GM21528 (cell line): ENCODE results near the gene STAT3.
"Not testable (repeated sequence)": the region's sequence is repeated elsewhere in the genome, so short reads cannot be mapped to it uniquely, and the experiment has no call there.

ENCODE experiments used
- ATAC-seq: cut with Tn5 transposase; IDR thresholded peaks from one replicate; pipeline ENCODE4 v1.9.1; 2021; ENCODE audit warnings: mild to moderate bottlenecking, moderate library complexity; ENCODE audit not compliant: unreplicated experiment, low FRiP score

STAT3 gene

DNA sequence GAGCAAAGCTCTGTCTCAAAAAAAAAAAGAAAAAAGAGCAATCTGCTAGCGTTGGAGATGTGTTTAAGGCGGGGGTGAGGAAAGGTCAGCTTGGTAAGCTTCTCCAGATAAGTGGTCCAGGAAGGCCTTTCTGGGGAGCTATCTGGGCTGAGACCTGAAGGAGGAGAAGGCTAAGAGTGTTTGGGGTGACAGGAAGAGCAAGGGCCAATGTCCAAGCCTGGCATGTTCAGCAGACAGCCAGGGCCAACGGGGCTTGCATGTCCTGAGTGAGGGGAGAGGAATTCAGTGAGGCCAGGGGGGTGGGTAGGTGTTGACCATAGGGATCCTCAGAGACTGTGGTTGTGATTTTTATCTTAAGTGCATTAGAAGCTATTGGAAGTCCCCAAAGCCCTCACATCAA, 84.5 kb downstream of the STAT3 start:
- no peak for ATAC-seq

DNA sequence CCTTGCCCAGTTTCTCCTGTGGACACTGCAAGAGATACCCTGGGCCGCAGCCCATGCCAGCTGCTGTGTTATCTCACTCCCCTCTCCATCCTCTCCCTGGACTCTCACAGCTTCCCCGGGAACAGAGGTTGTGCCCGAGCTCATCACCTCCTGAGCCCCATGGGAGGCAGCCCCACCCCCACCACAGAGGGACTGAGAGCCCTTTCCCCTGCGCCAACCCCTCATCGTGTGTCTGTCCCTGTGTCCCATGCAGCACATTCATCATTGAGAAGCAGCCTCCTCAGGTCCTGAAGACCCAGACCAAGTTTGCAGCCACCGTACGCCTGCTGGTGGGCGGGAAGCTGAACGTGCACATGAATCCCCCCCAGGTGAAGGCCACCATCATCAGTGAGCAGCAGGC, 87.2 kb downstream of the STAT3 start:
- no peak for ATAC-seq

DNA sequence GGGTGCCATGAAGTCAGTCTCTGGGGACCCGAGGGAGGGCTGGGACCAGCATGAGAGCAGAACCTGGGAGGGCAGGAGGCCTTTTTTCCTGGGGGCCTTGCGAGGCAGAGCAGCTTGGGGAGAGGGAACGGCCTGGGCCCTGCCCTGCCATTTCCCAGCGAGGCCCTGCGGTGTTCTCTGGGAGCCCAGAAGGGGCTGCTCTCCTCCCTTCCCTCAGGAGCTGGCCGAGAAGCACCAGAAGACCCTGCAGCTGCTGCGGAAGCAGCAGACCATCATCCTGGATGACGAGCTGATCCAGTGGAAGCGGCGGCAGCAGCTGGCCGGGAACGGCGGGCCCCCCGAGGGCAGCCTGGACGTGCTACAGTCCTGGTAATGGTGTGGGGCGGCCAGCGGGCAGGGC, 88.3 kb downstream of the STAT3 start:
- ATAC-seq: not testable (repeated sequence)

DNA sequence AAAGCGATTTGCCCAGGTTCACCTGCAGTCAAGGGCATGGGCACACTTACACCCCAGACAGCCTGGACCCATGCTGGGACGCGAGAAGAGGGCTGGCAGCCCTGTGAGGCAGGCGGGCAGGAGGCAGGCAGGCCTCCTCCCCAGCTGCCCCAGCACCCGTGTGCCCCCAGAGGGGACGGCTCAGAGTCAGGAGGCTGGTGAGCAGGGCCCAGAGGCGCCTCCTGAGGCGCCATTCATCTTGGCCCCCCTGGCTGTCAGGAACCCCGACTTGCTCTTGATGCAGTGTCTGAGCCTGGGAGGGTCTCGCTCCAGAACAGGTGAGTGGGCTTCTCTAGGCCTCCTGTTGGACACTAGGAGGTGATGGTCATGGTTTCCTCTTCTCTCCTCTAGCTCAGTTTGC, 88.9 kb downstream of the STAT3 start:
- not testable (repeated sequence) for ATAC-seq

DNA sequence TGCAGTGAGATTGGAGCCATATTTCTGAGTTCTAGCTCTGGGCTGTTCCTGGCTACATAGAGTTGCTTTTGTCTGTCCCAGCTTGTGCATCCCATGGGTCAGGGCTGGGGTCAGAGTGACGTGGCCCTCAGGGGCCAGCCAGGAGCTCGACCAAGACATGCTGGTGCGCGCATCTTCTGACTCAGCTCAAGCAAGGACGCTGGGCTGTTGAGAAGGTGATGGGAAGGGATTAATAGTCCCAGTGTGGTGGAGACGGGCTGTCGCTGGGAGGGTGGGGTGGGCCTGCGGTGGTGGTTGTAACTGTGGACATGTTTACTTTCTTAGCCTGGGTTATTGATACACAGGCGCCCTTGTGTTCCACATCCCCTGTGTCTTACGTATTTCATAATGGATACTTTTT, 90.5 kb downstream of the STAT3 start:
- not testable (repeated sequence) for ATAC-seq

DNA sequence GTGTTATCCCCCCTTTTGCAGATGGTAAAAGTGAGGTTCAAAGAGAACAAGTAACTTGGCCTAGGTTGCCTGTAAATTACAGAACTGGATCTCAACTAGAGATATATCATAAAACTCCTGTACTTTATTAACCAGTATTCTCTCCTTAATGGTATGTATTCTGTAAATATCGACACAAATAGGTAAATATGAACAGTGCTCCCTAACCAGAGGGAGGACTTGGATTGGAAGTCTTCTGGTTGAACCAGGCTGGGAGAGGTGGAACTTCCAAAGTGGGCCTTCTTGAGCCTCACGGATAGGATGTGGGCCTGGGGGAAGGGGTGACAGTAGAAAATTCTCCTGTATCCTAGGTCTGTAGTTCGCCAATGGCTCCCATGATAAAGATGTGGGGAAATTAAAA, 92.2 kb downstream of the STAT3 start:
- ATAC-seq: no peak

DNA sequence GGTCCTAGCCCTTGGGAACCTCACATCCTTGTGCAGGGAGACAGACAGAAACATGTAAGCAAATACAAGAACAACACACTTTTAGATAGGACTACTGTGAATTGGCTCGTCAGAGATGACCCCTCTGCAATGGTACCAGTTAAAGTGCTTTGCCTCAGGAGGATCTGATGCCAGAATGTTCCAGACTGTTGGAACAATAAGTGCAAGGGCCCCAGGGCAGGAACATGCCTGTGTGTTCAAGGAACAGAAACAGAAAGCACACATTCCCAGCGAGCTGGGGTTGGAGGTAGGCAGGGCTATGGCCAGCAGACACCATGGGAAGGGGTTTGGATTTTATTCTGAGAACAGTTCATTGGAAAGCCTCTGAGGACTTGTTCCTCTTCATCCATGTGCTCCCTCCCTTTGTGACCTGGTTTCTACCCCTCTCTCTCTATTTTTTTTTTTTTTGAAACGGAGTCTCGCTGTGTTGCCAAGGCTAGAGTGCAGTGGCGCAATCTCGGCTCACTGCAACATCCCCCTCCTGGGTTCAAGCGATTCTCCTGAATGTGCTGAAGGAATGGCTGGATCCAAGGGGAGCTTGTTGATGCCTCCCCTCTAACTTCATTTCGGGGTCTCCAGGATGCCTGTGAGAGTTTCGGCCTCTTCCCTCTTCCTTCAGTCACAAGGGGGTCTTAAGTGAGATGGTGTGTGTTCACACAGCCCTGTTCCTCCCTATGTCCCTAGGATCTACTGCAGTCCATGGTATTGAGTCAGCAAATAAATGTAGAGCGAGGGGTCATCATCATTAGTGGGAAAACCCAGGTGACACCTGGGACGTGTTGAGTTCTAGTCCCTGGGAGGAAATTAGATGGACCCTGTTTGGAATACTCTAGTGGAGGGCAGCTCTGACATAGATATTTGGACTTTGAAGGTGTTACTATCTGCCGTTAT, 93.5 kb downstream of the STAT3 start:
- no peak for ATAC-seq

DNA sequence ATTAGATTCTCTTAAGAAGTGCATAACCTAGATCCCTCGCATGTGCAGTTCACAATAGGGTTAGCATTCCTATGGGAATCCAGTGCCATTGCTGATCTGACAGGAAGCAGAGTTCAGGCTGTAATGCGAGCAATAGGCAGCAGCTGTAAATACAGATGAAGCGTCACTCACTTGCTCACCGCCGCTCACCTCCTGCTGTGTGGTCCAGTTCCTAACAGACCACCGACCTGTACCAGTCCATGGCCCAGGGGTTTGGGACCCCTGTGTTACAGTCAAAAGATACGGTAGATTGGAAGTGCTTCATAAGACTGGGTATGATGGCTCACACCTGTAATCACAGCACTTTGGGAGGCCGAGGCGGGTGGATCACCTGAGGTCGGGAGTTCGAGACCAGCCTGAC, 97.1 kb downstream of the STAT3 start:
- ATAC-seq: no peak

DNA sequence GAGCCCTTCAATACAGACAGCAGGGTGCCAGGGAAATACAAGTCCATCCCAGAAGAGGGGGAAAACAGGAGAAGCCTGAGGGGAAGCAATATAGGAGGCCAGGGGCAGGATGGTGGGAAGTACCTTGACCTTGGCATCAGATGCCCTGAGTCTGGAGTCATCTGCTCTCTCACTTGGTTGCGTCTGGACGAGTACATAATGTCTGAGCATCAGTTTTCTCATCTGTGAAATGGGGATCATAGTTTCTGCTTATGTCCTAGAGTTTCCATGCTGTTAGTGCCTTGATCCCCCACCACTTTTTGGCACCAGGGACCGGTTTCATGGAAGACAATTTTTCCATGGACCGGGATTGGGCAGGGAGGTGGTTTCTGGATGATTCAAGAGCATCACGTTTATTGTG, 97.7 kb downstream of the STAT3 start:
- no peak for ATAC-seq

DNA sequence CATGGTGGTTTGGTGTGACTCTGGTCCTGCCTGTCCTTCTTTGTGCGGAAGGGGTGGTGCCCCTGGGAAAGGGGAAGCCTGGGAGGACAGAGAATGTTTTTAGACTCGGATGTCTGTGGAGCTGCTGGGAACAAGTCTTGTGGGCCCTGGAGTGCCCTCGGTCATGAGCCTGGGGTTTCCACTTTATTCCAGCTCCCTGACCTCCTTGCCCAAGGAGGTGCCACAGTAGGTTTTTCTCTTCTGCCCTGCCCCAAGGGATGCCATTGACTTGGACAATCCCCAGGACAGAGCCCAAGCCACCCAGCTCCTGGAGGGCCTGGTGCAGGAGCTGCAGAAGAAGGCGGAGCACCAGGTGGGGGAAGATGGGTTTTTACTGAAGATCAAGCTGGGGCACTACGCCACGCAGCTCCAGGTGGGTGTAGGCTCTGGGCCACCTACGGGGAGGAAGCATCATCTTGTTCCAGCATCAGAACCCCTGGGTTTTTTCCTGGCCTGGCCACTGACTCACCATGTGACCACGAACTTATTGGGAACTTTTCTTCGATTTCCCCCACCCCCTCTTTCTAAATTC, 98.5 kb downstream of the STAT3 start:
- no peak for ATAC-seq

DNA sequence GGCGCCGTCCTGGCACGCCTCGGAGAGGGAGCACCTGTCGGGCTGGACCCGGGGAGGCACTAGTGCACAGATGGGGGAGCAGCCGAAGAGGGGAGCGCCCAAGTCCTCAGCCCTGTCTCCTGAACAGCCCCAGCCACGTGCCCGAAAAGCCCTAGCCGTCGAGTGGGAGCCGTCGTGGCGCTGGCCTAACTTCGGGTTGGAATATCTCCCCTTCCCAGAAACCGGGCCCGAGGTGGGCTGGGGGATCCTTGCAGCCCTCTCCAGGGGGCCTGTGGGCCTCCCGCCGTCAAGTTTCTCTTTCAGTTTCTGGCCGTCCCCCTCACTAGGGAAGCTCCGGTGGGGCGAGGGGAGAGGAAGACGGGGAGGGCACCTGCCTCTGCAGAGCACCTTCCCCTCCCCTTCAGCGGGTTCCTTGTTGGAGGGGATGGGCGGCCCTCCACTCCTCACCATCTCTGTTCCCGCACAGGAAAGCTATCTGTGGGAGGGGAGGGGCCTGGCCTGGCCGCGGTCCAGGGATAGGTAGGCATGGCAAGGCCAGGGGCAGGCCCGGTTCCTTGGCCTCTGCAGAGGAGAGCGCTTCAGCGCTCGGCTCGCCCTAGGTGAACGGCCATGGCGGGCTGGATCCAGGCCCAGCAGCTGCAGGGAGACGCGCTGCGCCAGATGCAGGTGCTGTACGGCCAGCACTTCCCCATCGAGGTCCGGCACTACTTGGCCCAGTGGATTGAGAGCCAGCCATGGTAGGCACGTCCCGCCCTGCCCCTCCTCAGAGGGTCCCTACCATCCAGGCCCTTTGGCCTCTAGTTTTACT, 99.2 kb downstream of the STAT3 start:
- ATAC-seq: no peak

DNA sequence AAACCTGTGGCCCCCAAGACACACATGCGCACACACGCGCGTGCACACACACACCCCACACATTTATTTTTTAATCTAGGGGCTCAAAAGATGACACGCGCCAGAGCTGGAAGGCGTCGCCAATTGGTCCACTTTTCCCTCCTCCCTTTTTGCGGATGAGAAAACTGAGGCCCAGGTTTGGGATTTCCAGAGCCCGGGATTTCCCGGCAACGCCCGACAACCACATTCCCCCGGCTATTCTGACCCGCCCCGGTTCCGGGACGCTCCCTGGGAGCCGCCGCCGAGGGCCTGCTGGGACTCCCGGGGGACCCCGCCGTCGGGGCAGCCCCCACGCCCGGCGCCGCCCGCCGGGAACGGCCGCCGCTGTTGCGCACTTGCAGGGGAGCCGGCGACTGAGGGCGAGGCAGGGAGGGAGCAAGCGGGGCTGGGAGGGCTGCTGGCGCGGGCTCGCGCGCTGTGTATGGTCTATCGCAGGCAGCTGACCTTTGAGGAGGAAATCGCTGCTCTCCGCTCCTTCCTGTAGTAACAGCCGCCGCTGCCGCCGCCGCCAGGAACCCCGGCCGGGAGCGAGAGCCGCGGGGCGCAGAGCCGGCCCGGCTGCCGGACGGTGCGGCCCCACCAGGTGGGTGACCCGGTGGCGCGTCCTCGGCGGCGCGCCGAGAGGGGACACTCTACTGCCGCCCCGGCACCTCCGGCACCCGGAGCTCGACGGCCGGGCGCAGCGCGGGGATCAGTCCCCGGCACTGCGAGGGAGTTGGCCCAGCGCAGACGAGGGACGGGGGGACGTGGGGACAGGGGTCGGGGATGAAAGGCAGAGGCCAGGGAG, 100.1 kb downstream of the STAT3 start, which contains the start of gene STAT5A:
STAT5A (plus strand) TSS at position 522 of the 826 bp plus-strand sequence. CDS start 914 bp downstream, outside the sequence.
- no peak for ATAC-seq

DNA sequence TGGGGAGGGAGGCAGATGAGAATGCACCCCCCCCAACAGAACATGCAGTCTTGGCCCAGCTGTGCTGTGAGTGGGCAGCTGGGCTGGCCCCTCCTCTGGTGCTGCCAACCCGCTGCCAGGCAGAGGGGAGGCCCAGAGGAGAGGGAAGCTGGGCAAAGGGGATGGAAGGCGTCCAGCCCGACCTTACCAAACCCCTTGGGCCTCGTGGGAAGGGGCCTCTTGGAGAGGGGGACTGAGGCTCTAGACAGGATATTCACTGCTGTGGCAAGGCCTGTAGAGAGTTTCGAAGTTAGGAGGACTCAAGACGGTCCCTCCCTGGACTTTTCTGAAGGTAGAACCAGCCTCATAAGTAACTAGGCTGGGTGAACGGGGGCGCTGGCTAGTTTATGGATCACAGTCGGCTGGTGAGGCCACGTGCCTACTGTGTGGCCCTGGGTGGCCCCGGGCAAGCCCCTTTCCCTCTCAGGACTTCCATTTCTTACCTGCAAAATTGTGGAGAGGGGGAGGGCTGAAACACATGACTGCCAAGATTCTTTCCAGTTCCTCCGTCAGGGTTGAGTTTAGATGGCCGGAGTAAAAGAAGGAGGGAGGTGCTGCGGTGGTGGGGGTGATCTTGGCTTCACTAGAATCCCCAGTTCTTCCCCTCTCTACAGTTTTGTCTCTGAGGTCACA, 100.8 kb downstream of the STAT3 start:
- ATAC-seq: no peak

DNA sequence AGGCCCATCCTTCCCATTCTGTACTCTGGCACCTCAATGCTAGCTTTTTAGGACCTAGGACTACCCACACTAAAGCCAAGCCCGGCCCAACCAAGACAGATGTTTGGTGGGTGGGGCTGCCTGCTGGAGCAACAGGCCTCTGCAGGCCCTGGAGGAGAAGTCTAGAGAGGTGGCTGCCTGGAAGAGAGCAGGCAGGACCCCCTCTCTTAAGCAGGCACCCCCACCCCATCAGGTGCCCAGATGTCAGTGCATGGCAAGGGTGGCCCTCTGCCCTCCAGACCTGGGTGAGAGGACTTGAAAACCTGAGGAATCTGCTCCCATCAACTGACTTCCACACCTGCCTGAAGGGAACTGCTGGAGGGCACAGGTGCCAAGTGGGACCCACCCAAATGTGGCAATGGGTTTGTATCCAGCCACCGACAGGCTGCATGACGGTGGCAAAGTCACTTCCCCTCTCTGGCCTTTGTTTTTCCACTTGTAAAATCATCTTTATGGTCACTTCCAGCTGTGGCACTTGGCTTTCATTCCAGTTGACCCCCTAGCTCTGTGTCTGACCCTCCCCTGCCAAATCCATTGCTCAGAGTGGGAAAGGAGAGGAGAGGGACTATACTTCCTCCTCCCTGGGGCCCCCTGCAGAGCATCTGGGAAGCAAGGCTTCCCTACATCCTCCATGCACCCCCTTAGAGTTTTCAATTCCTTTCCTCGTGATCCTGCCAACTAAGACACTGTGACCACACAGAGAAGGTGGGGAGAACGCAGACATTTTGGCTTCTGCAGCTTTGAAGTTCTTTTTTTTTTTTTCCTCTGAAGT, 101.6 kb downstream of the STAT3 start:
- ATAC-seq: no peak

DNA sequence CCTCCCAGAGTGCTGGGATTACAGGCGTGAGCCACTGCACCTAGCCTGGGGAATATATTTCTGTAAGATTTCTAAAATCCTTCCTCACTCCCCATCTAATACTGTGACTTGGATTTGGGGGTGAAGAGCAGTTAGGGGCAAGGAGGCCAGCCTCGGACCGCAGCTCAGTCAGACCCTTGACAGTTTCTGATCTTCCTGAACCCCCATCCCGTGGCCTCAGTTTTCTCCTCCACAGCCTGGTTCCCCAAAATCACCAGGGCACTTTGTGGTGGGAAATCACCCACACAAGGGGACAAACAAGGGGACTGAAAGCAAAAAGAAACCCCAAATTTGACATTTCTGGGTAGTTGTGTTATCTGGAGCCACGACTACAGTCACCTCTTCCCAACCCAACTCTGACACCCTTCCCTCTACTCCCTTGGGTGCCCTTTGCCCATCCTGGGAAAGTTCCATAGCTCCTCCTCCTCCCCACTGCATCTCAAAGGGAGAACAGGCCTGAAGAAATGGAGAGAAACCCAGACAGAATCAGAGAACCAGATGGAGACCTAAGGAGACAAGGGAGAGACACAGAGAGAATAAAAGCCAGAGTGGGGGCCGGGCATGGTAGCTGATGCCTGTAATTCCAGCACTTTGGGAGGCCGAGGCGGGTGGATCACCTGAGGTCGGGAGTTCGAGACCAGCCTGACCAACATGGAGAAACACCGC, 102.7 kb downstream of the STAT3 start:
- ATAC-seq: no peak

DNA sequence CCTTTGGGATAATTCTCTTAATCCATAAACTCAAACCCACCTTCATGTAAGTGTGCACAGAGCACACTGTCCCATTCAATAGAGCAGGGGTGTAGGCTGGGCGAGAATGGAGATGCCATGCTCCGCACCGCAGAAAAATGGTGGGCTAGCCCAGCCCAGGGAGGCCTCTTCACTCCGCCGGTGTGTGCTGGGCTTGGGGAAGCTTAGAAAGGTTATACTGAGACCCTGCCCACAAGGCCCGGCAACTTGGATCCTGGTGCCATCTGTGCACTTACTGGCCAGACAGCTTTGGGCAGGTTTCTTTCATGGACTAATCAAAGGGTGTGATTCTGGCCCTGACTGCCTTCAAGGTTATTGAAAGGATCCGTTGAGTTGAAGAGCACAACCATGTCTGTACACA, 103.7 kb downstream of the STAT3 start:
- no peak for ATAC-seq

DNA sequence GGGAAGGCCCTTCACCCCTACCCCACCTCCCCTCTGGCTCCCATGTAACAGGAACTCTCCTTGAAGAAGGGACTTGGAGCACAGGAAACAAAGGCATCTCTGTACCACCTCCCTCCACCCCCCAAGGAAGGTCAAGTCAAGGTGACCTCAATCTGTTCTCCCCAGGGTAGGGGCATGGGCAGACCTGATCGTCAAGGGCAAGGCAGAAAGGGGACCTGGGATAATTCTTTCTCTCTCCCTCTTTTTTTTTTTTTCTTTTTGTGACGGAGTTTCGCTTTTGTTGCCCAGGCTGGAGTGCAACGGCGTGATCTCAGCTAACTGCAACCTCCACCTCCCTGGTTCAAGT, 104.2 kb downstream of the STAT3 start:
- ATAC-seq: no peak

DNA sequence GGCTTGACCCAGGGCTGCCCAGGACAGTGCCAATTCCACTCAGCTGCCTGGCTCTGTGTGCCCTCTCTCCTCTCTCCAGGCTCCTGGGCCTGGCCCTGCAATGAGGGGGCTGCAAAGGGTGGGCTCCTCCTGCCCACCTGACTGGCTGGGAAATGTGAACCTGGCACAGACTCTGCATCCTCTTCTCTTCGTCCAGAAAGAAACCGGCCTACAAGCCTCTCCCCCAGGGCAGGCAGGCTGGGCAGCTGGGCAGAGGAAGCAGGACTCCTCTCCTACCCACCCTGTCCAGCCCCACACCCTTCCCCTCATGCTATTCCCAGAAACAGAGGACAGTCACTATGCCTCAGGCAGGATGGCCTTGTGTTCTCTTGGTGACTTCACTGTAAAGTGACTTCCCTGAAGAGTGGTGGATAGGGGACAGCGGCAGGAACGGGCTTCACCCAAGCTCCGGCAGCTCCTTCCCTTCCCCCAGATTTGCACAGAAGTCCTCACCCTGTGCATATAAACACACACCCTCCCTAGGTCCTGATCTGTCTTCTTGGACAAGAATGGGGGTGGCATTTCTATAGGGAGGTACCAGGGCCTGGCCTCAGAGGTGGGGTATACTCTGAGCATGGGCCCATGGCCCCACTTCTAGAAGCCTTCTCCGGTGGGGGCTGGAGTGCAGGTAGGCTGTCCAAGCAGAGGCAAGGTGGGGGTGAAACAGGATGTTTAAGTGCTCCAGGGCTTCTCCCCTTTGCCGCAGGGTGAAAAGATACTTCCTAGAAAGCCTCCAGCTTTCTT, 104.8 kb downstream of the STAT3 start:
- ATAC-seq: no peak
